ENCODE measurements around the gene CHRND. TPM values are rescaled to one million over a fixed set of nuclear protein-coding genes. Genes with fewer than 3 reads are reported as not detected.
A peak's percentile ranks its signal among the peaks of the same experiment; 100 is the strongest.

CHRND gene
- total and polyA plus RNA-seq, 12 donors, result 0.07 to 0.39 (median 0.14) TPM; not detected in 7

DNA sequence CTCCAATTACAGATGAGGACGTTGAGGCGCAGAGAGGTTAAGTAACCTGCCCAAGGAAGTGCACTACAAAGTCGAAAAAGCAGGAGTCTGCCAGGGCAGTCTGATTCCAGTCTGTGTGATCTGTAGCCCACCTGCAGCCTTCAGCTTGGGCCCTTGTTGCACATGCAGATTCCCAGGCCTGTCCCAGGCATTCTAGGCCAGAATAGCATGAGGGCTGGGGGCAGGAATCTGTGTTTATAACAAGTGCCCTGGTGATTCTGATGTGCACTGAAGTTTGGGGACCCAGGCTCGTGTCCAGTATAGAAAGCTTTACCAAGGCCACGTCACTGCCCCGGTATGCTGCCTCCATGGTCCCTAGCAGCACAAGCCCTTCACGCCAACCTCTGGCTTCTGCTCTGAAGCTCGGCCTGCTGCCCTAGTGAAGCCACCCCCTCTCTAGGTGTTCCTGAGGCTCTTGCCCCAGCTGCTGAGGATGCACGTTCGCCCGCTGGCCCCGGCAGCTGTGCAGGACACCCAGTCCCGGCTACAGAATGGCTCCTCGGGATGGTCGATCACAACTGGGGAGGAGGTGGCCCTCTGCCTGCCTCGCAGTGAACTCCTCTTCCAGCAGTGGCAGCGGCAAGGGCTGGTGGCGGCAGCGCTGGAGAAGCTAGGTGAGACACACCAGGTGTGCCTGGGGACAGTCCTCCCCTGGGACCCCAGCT, 18.1 kb downstream of the CHRND start:
- TF ChIP-seq, protein P1, sequence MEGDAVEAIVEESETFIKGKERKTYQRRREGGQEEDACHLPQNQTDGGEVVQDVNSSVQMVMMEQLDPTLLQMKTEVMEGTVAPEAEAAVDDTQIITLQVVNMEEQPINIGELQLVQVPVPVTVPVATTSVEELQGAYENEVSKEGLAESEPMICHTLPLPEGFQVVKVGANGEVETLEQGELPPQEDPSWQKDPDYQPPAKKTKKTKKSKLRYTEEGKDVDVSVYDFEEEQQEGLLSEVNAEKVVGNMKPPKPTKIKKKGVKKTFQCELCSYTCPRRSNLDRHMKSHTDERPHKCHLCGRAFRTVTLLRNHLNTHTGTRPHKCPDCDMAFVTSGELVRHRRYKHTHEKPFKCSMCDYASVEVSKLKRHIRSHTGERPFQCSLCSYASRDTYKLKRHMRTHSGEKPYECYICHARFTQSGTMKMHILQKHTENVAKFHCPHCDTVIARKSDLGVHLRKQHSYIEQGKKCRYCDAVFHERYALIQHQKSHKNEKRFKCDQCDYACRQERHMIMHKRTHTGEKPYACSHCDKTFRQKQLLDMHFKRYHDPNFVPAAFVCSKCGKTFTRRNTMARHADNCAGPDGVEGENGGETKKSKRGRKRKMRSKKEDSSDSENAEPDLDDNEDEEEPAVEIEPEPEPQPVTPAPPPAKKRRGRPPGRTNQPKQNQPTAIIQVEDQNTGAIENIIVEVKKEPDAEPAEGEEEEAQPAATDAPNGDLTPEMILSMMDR (IDR thresholded peaks at IDR 0.05), result no peak
- no peak for TF ChIP-seq POLR2A (IDR thresholded peaks at IDR 0.05)
- H3K27me3 ChIP-seq, result peaks cover 5% of the 10 kb centered on the region
- H3K27ac ChIP-seq, result no peak overlapping the region
- peak in 1 of 7 donors; percentile 13 for DNase-seq
- intact Hi-C loops (cut with DNase I), result no loop called here
- no peaks in the 10 kb centered on the region for H3K9me3 ChIP-seq (replicated peaks in 1 of 3)
- no peak overlapping the region for H3K4me3 ChIP-seq
- peaks cover 0 to under 1% of the 10 kb centered on the region in 2 donors for H3K4me1 ChIP-seq (replicated peaks in 1 of 2)
- no peaks in the 10 kb centered on the region for H3K36me3 ChIP-seq (replicated peaks in 1 of 2)
- 89 to 93% (median 91%) methylated on average over 15 to 19 of the region's 19 CpGs for WGBS, 4 donors

DNA sequence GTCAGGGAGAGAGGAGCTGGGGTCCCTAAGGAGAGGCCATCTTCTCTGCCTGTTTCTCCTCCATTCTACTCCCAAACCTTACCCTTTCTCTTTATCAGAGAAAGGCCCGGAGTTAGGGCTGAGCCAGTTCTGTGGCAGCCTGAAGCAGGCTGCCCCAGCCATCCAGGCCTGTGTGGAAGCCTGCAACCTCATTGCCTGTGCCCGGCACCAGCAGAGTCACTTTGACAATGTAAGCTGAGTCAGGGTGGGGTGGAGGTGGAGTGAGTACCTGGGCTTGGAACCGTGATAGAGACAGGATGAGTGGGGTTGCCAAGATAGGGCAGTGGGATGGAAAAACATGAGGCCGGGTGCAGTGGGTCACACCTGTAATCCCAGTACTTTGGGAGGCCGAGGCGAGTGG, 18.7 kb downstream of the CHRND start:
- intact Hi-C loops (cut with DNase I), result no loop called here
- Histone ChIP-seq H3K27ac (no peak overlapping the region), H3K4me3 (no peak overlapping the region), H3K9me3 (replicated peaks in 1 of 3) (no peaks in the 10 kb centered on the region), H3K27me3 (peaks cover under 1% of the 10 kb centered on the region), H3K36me3 (replicated peaks in 1 of 2) (no peaks in the 10 kb centered on the region), H3K4me1 (replicated peaks in 1 of 2) (peaks cover 3 to 7% of the 10 kb centered on the region in 2 donors)
- 91 to 96% (median 94%) methylated on average over 6 of the region's 6 CpGs for WGBS, 4 donors
- TF ChIP-seq, protein P1 (IDR thresholded peaks at IDR 0.05), result no peak
- no peak for TF ChIP-seq POLR2A (IDR thresholded peaks at IDR 0.05)
- peak in 1 of 7 donors; percentile 5 for DNase-seq

DNA sequence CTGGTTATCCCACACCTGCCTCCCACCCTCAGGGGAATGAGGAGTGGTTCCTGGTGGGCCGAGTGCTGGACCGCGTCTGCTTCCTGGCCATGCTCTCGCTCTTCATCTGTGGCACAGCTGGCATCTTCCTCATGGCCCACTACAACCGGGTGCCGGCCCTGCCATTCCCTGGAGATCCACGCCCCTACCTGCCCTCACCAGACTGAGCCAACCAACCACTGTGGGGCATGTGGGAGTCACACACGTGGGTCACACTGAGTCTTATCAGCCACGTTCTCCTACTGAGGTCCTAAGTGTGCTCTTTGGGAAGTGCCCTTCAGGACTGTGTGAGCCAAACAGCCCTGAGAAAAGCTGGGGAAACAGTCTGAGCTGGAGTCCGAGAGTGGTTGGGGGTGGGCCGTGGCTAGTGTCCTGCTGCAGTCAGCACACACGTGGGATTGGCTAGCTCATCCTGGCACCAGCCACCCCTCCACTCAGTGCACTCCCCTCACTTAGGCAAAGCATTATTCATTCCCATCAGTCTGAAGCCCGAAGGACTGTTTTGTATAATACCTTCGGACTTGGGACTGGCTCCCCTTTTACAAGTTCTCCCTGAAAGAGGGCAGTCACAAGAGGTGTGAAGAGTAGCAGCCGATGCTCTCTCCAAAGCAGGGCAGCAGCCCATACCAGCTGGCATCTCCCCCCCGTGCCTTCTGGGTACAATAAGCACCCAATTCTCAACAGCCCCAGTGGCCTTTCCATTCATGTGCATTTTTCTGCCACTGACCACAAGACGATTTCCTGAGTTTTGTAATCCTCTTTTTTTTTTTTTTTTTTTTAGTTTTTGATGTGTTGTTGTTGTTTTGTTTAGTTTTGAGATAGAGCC, 19.8 kb downstream of the CHRND start:
- no peaks in the 10 kb centered on the region for H3K36me3 ChIP-seq (replicated peaks in 1 of 2)
- H3K9me3 ChIP-seq (replicated peaks in 1 of 3), result no peaks in the 10 kb centered on the region
- peaks cover 4 to 9% of the 10 kb centered on the region in 2 donors for H3K4me1 ChIP-seq (replicated peaks in 1 of 2)
- H3K27ac ChIP-seq, result no peak overlapping the region
- peak in 2 of 7 donors; percentile 9 to 45 for DNase-seq
- TF ChIP-seq, protein P1 (IDR thresholded peaks at IDR 0.05), result no peak
- no peak for TF ChIP-seq POLR2A (IDR thresholded peaks at IDR 0.05)
- no peaks in the 10 kb centered on the region for H3K27me3 ChIP-seq
- H3K4me3 ChIP-seq, result no peak overlapping the region
- intact Hi-C loops (cut with DNase I), result no loop called here
- 90 to 94% (median 91%) methylated on average over 10 to 17 of the region's 17 CpGs for WGBS, 4 donors

DNA sequence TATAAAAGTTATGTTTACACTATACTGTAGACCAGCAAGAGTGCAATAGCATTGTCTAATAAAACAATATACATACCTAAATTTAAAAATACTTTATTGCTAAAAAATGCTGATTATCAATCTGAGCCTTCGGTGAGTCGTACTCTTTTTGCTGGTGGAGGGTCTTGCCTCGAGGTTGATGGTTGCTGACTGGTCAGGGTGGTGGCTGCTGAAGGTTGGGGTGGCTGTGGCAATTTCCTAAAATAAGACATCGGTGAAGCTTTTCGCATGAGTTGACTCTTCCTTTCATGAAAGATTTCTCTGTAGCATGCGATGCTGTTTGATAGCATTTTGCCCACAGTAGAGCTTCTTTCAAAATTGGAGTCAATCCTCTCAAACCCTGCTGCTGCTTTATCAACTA, 22.0 kb downstream of the CHRND start:
- peaks cover 12 to 20% of the 10 kb centered on the region in 2 donors for H3K4me1 ChIP-seq (replicated peaks in 1 of 2)
- no peak for TF ChIP-seq POLR2A (IDR thresholded peaks at IDR 0.05)
- TF ChIP-seq, protein P1 (IDR thresholded peaks at IDR 0.05), result no peak
- no peaks in the 10 kb centered on the region for H3K36me3 ChIP-seq (replicated peaks in 1 of 2)
- H3K27ac ChIP-seq, result no peak overlapping the region
- WGBS, 4 donors, result 97 to 98% (median 97%) methylated on average over 6 of the region's 6 CpGs
- no peaks in the 10 kb centered on the region for H3K9me3 ChIP-seq (replicated peaks in 1 of 3)
- DNase-seq, result no peak
- H3K4me3 ChIP-seq, result no peak overlapping the region
- intact Hi-C loops (cut with DNase I), result no loop called here
- no peaks in the 10 kb centered on the region for H3K27me3 ChIP-seq
